Fibroblast of skin of right biceps (primary cell): ENCODE results near the gene CCDC183.
"Not testable (repeated sequence)": the region's sequence is repeated elsewhere in the genome, so short reads cannot be mapped to it uniquely, and the experiment has no call there.

Experiments used
- DNase-seq: peaks from one replicate; pipeline ENCODE4 v3.0.0-alpha.2; 2013

The CCDC183 gene

GRCh38 chr9:136840140-136840876 is 44.2 kb downstream of the CCDC183 start:
- DNase-seq, result no peak

- DNase-seq, result peak; percentile 50
Measured at GRCh38 chr9:136840877-136841645, 44.9 kb downstream of the CCDC183 start.

- not testable (repeated sequence) for DNase-seq
Measured at GRCh38 chr9:136841646-136842379, 45.7 kb downstream of the CCDC183 start.

- DNase-seq, result peak; percentile 71
Measured at GRCh38 chr9:136842380-136842948, 46.3 kb downstream of the CCDC183 start, which contains the start of gene AJM1. AJM1 (plus strand) TSS chr9:136842478; CDS start chr9:136844415, 1,937 bp downstream.

GRCh38 chr9:136843159-136843800 is 47.1 kb downstream of the CCDC183 start:
- not testable (repeated sequence) for DNase-seq

GRCh38 chr9:136843801-136844740 is 47.9 kb downstream of the CCDC183 start:
- not testable (repeated sequence) for DNase-seq

GRCh38 chr9:136844761-136845464 is 48.8 kb downstream of the CCDC183 start:
- no peak for DNase-seq

GRCh38 chr9:136845465-136846260 is 49.5 kb downstream of the CCDC183 start:
- no peak for DNase-seq

GRCh38 chr9:136846376-136847087 is 50.4 kb downstream of the CCDC183 start:
- DNase-seq, result no peak

GRCh38 chr9:136847088-136847825 is 51.1 kb downstream of the CCDC183 start:
- DNase-seq, result peak; percentile 74

- DNase-seq, result peak; percentile 82
Measured at GRCh38 chr9:136847826-136848392, 51.8 kb downstream of the CCDC183 start.

GRCh38 chr9:136848393-136849037 is 52.4 kb downstream of the CCDC183 start:
- DNase-seq, result no peak

- DNase-seq, result peak; percentile 99
Measured at GRCh38 chr9:136849038-136849959, 53.2 kb downstream of the CCDC183 start, which contains the start of gene PHPT1. PHPT1 (plus strand) TSS chr9:136849409; CDS start chr9:136849431, 22 bp downstream.

- no peak for DNase-seq
Measured at GRCh38 chr9:136849960-136850865, 54.1 kb downstream of the CCDC183 start.
